Measurements from ENCODE around the gene C16orf95.

Gene C16orf95

GRCh38 chr16:87330646-87331045 is 13.5 kb upstream of the C16orf95 start:
- DNase-seq, result no peak

GRCh38 chr16:87330257-87330624 is 13.0 kb upstream of the C16orf95 start:
- DNase-seq, result no peak

DNA sequence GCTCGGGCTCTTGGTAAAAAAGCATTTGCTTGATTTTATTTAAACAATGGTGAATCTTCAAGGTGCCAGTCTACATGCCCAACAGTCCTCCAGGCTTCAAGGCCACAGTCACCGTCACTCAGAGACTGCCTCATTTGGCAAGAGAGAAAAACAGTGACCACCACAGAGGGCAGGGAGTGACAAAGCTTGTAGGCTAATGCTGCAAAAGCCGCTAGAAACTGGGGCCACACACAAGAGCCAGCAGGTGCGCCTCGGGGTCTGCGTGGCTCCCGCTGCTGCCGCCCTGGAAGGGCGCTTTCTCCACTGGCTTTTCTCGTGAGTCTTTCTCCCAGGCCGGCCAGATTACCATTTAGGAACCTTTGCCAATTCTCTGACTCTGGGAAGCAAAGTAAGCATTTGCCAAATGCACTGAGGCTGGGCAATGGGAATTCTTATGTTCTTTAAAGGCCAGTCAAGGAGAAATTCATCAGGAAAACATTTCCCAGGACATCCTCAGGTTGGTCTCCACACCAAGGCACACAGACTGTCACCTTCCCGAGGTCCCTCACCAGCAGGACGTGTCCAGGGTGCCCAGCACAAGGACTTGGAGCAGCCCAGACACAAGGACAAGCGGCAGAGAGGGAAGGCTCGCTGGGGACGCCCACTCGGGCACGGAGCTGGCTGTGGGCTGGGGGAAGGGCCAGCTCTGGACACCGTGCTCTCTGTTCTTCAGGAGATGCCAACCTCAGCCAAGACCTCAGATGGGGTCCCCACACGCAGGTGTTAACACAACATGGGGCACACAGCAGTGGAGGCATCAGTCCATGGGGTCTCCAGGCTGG is 12.5 kb upstream of the C16orf95 start:
- no peak for DNase-seq

GRCh38 chr16:87328846-87329245 is 11.7 kb upstream of the C16orf95 start:
- no peak for DNase-seq

- no peak for DNase-seq
Measured at GRCh38 chr16:87327798-87328495, 10.8 kb upstream of the C16orf95 start.

- no peak for DNase-seq
Measured at GRCh38 chr16:87326151-87326571, 9.0 kb upstream of the C16orf95 start.

GRCh38 chr16:87325423-87325858 is 8.2 kb upstream of the C16orf95 start:
- DNase-seq, result no peak

GRCh38 chr16:87324411-87325275 is 7.5 kb upstream of the C16orf95 start:
- DNase-seq, result no peak

DNA sequence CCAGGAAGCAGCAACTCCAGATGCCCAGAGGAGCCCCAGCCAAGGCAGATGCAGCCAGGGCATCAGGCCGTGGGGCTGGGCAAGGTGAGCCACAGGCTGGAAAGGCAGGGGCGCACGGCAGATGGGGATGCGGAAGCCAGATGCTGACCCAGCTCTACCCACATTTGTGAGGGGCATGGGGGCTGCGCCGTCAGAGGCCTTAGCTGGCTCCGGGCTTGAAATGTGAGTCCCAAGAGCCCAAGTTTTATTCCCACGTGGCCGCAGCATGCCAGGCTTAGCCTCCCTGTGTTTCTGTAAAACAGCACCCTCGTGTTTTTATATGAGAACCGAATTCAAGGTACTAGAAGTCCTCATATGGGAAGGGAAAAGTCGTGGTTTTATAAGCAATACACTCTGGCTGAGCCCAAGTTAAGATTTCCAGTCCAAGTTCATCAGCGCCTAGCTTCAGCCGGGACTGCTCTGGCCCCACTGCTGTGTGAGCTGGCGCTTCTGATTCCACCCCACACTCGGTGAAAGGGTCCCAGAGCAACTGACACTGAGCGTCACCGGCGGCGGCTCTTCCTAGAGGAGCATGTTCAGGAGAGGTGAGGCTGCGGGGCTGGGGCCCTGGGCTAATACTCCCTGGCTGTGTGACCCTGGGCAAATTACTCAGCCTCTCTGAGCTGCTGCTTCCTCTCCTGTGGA is 6.7 kb upstream of the C16orf95 start:
- no peak for DNase-seq

- no peak for DNase-seq
Measured at GRCh38 chr16:87322833-87323726, 5.9 kb upstream of the C16orf95 start.

DNA sequence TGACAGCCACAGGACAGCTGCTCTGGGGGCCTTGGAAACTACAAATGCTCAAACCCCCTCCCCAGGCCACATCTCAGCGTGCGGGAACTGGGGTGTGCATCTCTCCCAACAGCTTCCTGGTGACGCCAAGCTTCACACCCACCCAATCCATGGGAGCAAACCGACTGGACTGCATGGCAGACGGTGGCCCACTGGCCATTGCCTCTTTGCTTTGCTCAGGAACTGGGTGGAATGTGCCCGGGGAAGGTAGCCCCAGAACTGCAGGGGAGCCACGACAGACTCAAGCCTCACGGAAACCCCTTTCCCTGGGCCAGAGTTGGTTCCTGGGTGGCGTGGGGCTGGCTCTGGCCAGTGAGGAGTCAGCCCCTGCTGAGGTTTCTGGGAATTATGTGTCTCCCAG is 5.2 kb upstream of the C16orf95 start:
- no peak for DNase-seq

GRCh38 chr16:87321336-87322107 is 4.3 kb upstream of the C16orf95 start:
- DNase-seq, result no peak

GRCh38 chr16:87320510-87321227 is 3.5 kb upstream of the C16orf95 start:
- no peak for DNase-seq

- no peak for DNase-seq
Measured at GRCh38 chr16:87319997-87320491, 2.9 kb upstream of the C16orf95 start.

GRCh38 chr16:87319011-87319410 is 1.8 kb upstream of the C16orf95 start:
- DNase-seq, result no peak

GRCh38 chr16:87317750-87318644 is 805 bp upstream of the C16orf95 start:
- peak; percentile 18 for DNase-seq

DNA sequence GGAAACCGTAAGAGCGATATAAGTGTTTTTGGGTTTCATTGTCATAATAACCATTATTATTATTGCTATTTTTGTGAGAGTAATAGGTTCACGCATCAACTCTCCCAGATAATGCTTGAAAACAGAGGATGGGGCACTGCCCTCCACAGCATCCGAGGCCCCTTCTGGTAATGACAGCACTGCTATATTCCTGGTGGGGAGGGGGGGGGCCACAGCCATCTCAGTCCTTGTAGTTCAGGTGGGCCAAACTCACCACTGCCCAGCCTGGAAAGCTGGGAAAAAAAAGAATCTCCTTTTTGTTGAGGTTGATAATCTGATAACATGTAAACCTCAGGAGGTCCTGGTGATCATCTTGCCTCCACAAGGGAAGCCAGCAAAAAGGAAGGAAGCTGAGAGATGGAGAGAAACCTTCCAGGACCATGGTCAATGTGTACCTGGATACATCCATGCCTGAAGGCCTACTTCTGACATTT is 706 bp downstream of the C16orf95 start:
- no peak for DNase-seq

GRCh38 chr16:87314990-87315420 is 2.2 kb downstream of the C16orf95 start:
- DNase-seq, result no peak

DNA sequence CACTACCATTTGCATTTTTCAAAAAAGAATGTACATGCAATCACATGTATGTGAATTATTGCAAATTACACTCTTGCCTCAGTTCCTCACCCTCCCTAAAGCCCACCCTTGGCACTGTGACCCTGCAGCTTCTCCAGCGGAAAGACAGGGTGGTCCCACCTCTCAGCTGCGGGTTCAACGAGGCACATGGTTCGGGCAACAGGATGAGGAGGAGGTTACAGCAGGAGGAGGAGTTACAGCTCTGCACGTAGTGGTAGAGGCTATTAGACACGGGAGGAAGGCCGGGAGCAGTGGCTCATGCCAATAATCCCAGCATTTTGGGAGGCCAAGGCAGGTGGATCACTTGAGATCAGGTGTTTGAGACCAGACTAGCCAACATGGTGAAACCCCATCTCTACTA is 5.2 kb downstream of the C16orf95 start:
- no peak for DNase-seq

All from GF-D8 (cell line).